HFF-Myc (cell line): Measurements from ENCODE around the gene KAZN.

Experiments
- DNase-seq: peaks from one replicate; pipeline ENCODE4 v3.0.0-alpha.2; 2011; ENCODE audit warnings: low read depth; ENCODE audit errors: extremely low read depth
- H3K4me3 ChIP-seq: replicated peaks from 2 replicates; pipeline ENCODE4 v1.5.1; 2011; ENCODE audit warnings: low read depth, mild to moderate bottlenecking, control low read depth, low read length
- TF ChIP-seq, protein P1 (sequence below): IDR thresholded peaks from 2 replicates; pipeline ENCODE4 v1.5.1; 2012; ENCODE audit warnings: mild to moderate bottlenecking, low read depth, low read length, control low read depth; ENCODE audit errors: missing control alignments

KAZN gene

DNA sequence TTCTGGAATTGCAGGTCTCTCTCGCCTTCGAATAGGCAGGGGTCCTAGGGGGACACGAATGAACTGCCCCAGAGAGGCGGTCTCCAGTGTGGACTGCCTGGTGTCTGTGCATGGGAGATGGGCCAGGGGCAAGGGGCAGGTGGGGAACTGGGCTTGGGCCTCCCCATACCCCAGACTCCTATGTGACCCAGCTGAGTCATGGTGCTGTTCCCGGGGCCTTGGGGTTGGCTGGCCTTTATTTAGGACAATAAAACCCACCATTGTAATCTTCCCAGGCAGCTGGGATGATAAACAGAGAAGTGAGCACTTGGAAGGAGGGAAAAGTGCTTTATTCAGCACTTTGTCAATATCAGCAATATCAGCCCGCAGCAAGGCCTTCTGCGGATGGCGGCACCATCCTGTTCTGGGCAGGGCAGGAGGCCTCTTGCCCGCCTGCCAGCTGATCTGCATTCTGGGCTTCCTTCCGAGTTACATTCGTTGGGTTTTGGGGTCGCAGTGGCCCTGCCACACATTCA is 346.0 kb downstream of the KAZN start:
- H3K4me3 ChIP-seq: no peak overlapping the region
- no peak for DNase-seq
- TF ChIP-seq, protein P1, sequence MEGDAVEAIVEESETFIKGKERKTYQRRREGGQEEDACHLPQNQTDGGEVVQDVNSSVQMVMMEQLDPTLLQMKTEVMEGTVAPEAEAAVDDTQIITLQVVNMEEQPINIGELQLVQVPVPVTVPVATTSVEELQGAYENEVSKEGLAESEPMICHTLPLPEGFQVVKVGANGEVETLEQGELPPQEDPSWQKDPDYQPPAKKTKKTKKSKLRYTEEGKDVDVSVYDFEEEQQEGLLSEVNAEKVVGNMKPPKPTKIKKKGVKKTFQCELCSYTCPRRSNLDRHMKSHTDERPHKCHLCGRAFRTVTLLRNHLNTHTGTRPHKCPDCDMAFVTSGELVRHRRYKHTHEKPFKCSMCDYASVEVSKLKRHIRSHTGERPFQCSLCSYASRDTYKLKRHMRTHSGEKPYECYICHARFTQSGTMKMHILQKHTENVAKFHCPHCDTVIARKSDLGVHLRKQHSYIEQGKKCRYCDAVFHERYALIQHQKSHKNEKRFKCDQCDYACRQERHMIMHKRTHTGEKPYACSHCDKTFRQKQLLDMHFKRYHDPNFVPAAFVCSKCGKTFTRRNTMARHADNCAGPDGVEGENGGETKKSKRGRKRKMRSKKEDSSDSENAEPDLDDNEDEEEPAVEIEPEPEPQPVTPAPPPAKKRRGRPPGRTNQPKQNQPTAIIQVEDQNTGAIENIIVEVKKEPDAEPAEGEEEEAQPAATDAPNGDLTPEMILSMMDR: no peak

DNA sequence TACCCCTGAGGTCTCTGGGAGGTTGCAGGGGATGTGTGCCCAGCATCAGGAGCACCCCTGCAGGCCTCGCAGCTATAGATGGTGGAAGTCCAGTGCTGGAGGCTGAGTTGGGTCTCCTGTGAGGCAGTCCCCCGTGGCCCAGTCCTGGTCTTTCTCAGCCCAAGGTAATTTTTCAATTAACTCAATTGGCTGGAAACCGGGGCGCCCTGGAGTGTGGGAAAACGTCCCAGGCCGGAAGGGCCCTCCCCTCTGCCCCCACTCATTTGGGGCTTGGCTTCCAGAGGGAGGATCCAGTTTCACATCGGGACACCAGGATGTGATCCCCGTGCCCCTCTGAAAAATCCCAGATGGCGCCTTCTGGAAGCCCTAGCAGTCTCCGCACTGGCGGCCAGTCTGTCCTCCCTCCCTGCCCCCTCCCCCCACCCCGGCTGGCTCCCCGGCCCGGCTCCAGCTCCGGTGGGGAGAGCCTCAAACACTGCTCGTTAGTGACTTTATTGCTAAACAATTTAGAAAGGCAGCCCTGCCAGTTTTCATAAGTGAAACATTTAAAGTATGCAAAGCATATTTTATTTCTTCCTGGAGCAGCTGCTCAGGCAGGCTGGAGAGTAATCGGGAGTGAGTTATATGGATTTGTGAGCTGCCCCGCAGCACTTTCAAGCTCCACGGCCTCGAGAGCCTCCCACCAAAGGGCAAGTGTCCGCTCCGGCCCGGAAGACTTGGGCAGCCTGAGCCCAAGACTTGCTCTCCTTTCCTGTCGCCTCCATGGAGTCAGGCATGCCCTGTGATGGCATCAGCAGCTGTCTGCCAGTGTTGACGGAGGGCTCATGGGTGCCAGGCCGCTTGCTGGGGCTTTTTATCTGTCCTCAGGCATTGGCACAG is 346.9 kb downstream of the KAZN start:
- peak; percentile 67 for DNase-seq
- TF ChIP-seq, protein P1: no peak
- H3K4me3 ChIP-seq: peak overlapping the region; percentile 28

DNA sequence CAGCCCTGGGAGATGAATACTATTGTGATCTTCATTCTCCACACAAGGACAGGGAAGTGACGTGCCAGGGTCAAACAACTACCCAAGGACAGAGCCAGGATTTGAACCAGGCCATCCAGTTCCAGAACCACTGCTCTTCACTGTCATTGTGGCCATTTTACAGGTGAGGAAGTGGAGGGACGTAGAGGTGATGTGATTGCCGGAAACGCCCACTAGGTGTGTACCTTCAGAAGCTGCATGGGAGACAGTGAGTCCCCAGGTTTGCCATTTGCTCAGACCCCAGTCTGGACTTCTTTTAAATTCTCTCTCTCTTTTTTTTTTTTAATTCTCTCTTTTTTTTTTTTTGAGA is 347.5 kb downstream of the KAZN start:
- TF ChIP-seq, protein P1: no peak
- DNase-seq: no peak
- H3K4me3 ChIP-seq: peak overlapping the region; percentile 28

DNA sequence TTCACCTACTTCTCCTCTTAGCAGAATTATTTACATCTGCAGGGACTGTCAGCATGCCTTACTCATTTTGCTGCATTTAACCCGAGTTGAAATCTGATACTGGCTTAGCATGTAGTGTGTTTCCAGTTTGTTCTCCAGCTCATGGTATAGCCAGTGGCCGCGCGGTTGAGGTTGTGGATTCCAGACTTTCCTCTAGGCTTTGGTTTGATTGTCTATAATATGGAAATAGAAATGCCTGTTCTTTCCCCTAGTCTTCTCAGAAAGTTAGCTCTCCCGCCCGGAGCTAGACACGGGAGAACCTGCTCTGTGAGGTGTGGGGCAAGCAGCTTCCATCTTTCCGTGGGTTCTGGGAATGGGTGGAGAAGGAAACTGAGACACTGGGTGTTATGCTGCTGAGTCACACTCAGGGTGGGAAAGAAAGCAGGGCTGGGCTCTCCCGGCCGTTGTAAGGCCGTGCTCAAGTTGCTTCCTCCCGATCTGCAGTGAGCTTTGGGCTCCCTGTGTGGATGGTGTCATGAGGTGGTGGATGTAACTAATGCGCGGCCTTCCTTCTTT is 348.3 kb downstream of the KAZN start:
- DNase-seq: no peak
- H3K4me3 ChIP-seq: 0 out of 2 replicates have a peak overlapping the region, but pooled peaks have one; percentile 3
- TF ChIP-seq, protein P1: no peak

DNA sequence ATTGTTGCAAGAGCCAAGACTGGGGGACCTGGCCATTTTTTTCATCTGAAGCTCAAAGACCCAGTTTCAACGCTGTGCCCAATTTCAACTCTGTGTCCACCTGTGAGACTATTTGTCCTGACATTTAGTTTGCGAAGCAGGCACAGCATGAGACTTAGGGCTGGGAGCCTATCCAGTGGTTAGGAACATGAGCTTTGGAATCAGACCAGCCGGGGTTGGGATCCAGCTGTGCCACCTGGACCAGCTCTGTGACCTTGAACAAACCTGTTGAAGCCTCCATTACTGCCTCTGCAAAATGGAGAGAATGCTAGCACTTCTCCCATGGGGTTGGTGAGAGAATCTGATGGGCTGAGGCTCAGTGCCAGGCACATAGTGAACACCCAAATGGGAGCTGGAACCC is 348.9 kb downstream of the KAZN start:
- no peak for DNase-seq
- TF ChIP-seq, protein P1: no peak
- no peak overlapping the region for H3K4me3 ChIP-seq

DNA sequence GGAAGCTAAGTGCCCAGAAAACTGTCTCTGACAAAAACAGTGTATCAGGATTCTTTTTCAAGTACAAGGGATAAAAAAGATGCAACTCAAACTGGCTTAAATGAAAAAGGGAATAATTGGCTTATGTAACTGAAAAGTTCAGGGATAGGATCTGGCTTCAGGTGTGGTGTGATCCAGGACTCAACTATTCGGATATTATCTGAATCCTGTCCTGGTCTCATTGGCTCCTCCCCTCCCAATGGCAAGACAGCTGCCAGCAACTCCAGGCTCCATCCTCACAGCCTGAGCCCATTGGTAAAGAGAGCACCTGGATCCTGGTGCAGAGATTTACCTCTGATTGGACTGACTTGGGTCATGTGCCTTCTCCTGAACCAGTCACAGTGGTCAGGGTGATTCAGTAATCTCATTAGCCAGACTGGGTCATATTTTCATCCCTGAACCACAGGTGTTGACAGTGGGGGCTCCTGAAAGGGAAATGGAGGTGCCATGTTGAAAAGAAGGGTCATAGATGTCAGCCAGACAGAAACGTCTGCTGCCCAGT is 349.7 kb downstream of the KAZN start:
- no peak overlapping the region for H3K4me3 ChIP-seq
- TF ChIP-seq, protein P1: no peak
- no peak for DNase-seq
